ENCODE measurements around the gene SERPINB7.

DNA sequence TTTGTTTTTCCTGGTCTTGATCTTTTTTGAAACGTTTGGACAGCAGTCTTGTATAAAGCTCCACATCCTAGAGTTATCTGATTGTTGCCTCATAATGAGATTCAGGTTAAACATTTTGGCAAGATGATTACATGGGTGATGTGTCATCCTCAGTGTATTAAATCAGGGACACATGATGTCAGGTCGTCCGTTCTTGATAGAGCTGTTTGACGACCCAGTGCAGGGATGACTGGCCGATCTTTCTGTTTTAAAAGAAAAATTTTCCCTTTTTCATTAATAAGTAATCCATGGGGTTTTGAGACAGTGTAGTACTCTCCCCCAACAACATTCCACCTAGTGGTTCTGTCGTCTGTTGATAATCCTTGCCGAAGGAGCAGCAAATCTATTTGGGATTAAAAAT lies 67.8 kb downstream of the SERPINB7 start:
- TF ChIP-seq POLR2AphosphoS5 (IDR thresholded peaks at IDR 0.05; ENCODE audit: low read depth, low read length) (no peak), SIN3A (IDR thresholded peaks at IDR 0.05; ENCODE audit: borderline replicate concordance, insufficient read depth, low read length) (no peak), TAF1 (IDR thresholded peaks at IDR 0.05; ENCODE audit: borderline replicate concordance, insufficient read depth, low read length) (no peak)
- TF ChIP-seq, protein P1, sequence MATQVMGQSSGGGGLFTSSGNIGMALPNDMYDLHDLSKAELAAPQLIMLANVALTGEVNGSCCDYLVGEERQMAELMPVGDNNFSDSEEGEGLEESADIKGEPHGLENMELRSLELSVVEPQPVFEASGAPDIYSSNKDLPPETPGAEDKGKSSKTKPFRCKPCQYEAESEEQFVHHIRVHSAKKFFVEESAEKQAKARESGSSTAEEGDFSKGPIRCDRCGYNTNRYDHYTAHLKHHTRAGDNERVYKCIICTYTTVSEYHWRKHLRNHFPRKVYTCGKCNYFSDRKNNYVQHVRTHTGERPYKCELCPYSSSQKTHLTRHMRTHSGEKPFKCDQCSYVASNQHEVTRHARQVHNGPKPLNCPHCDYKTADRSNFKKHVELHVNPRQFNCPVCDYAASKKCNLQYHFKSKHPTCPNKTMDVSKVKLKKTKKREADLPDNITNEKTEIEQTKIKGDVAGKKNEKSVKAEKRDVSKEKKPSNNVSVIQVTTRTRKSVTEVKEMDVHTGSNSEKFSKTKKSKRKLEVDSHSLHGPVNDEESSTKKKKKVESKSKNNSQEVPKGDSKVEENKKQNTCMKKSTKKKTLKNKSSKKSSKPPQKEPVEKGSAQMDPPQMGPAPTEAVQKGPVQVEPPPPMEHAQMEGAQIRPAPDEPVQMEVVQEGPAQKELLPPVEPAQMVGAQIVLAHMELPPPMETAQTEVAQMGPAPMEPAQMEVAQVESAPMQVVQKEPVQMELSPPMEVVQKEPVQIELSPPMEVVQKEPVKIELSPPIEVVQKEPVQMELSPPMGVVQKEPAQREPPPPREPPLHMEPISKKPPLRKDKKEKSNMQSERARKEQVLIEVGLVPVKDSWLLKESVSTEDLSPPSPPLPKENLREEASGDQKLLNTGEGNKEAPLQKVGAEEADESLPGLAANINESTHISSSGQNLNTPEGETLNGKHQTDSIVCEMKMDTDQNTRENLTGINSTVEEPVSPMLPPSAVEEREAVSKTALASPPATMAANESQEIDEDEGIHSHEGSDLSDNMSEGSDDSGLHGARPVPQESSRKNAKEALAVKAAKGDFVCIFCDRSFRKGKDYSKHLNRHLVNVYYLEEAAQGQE (IDR thresholded peaks at IDR 0.05; ENCODE audit: insufficient read depth in 1 of 2, low read depth in 2 of 2, low read length in 2 of 2), result no peak
